Right atrium auricular region (tissue), 2 donors: Measurements from ENCODE around the gene ABCA4. TPM values are rescaled to one million over a fixed set of nuclear protein-coding genes. Genes with fewer than 3 reads are reported as not detected.

Experiments used
- DNase-seq: peaks from one replicate; pipeline ENCODE4 v3.0.0-alpha.2; 2019; ENCODE audit warnings: low spot score
- H3K27ac ChIP-seq, 2 donors: fragments of 200-600 bp; sonication (generic); 1 replicate in 1 of 2; 2 replicates in 1 of 2; pipeline ENCODE4 v1.5.1; 2016 to 2019
- H3K27me3 ChIP-seq, 2 donors: fragments of 200-600 bp; sonication (generic); one replicate each; pipeline versions ENCODE4 v1.5.1 to v1.6.0; 2017 to 2019
- H3K36me3 ChIP-seq: fragments of 200-600 bp; sonication (generic); one replicate; pipeline ENCODE4 v1.5.1; 2016
- H3K4me1 ChIP-seq, 2 donors: fragments of 200-600 bp; sonication (generic); one replicate each; pipeline versions ENCODE4 v1.5.1 to v1.6.0; 2017 to 2019
- H3K4me3 ChIP-seq, 2 donors: fragments of 200-600 bp; sonication (generic); 1 replicate in 1 of 2; 2 replicates in 1 of 2; pipeline ENCODE4 v1.5.1; 2017 to 2019; ENCODE audit warnings: mild to moderate bottlenecking in 1 of 2, moderate library complexity in 1 of 2
- H3K9me3 ChIP-seq, 2 donors: fragments of 200-600 bp; sonication (generic); one replicate each; pipeline ENCODE4 v1.5.1; 2019
- CTCF ChIP-seq, 2 donors: fragments of 200-600 bp; sonication (generic); IDR thresholded peaks; one replicate each; pipeline ENCODE4 v1.5.1; 2019; ENCODE audit warnings: antibody characterized with exemption in 2 of 2
- total RNA-seq, 2 donors: library from RNA; depleted of rRNA; stranded (reverse); fragments of >200 nt; gene quantifications; one replicate each; pipeline ENCODE4 v1.1.0, GENCODE V29; 2016

The ABCA4 gene
- total RNA-seq, 2 donors from 2014 or later = 0.51 TPM; not detected in 1

GRCh38 chr1:94009304-94009703 lies 111.6 kb downstream of the ABCA4 start:
- no peaks in the 10 kb centered on the region for H3K9me3 ChIP-seq
- H3K27ac ChIP-seq = no peak overlapping the region
- no peaks in the 10 kb centered on the region for H3K36me3 ChIP-seq
- peak; percentile 32 for DNase-seq
- H3K4me3 ChIP-seq = no peak overlapping the region
- TF ChIP-seq CTCF (IDR thresholded peaks at IDR 0.05) = no peak
- H3K4me1 ChIP-seq = no peaks in the 10 kb centered on the region
- H3K27me3 ChIP-seq = no peaks in the 10 kb centered on the region

- Histone ChIP-seq H3K27me3 (no peaks in the 10 kb centered on the region), H3K9me3 (no peaks in the 10 kb centered on the region), H3K4me1 (no peaks in the 10 kb centered on the region), H3K4me3 (no peak overlapping the region), H3K36me3 (no peaks in the 10 kb centered on the region), H3K27ac (no peak overlapping the region)
- DNase-seq = peak; percentile 21
- no peak for TF ChIP-seq CTCF (IDR thresholded peaks at IDR 0.05)
Observed at GRCh38 chr1:94006604-94007003, 114.3 kb downstream of the ABCA4 start.

GRCh38 chr1:94004924-94005323 lies 116.0 kb downstream of the ABCA4 start:
- no peak overlapping the region for H3K4me3 ChIP-seq
- no peak for TF ChIP-seq CTCF (IDR thresholded peaks at IDR 0.05)
- H3K4me1 ChIP-seq = no peaks in the 10 kb centered on the region
- no peaks in the 10 kb centered on the region for H3K27me3 ChIP-seq
- no peak overlapping the region for H3K27ac ChIP-seq
- H3K9me3 ChIP-seq = no peaks in the 10 kb centered on the region
- no peaks in the 10 kb centered on the region for H3K36me3 ChIP-seq
- no peak for DNase-seq

GRCh38 chr1:94002046-94002787 lies 118.7 kb downstream of the ABCA4 start:
- H3K27ac ChIP-seq = no peak overlapping the region
- no peak for TF ChIP-seq CTCF (IDR thresholded peaks at IDR 0.05)
- no peaks in the 10 kb centered on the region for H3K4me1 ChIP-seq
- H3K4me3 ChIP-seq = no peak overlapping the region
- no peaks in the 10 kb centered on the region for H3K9me3 ChIP-seq
- no peaks in the 10 kb centered on the region for H3K27me3 ChIP-seq
- H3K36me3 ChIP-seq = no peaks in the 10 kb centered on the region
- peak; percentile 36 for DNase-seq

- H3K4me3 ChIP-seq = no peak overlapping the region
- H3K9me3 ChIP-seq = no peaks in the 10 kb centered on the region
- no peaks in the 10 kb centered on the region for H3K27me3 ChIP-seq
- no peaks in the 10 kb centered on the region for H3K4me1 ChIP-seq
- no peaks in the 10 kb centered on the region for H3K36me3 ChIP-seq
- TF ChIP-seq CTCF (IDR thresholded peaks at IDR 0.05) = no peak
- no peak overlapping the region for H3K27ac ChIP-seq
- DNase-seq = peak; percentile 30
Observed at GRCh38 chr1:94001397-94002045, 119.4 kb downstream of the ABCA4 start.
